Body of pancreas (tissue), 4 donors: ENCODE data around the gene TMEM151B.

ENCODE experiments used
- POLR2A ChIP-seq, 3 donors: fragments of 450-650 bp; IDR thresholded peaks; one replicate each; pipeline ENCODE4 v1.6.1; 2016; ENCODE audit warnings: antibody characterized with exemption in 3 of 3, mild to moderate bottlenecking in 2 of 3
- TF ChIP-seq, protein P1 (sequence below), 7 experiments: fragments of 450-650 bp in 4 of 7; fragments of 200-600 bp in 3 of 7; sonication (generic) in 3 of 7; IDR thresholded peaks; one replicate each; pipeline ENCODE4 v1.5.1; 2016 to 2019; ENCODE audit warnings: antibody characterized with exemption in 7 of 7

GRCh38 chr6:44291841-44292240, 21.6 kb downstream of the TMEM151B start:
- TF ChIP-seq, protein P1, sequence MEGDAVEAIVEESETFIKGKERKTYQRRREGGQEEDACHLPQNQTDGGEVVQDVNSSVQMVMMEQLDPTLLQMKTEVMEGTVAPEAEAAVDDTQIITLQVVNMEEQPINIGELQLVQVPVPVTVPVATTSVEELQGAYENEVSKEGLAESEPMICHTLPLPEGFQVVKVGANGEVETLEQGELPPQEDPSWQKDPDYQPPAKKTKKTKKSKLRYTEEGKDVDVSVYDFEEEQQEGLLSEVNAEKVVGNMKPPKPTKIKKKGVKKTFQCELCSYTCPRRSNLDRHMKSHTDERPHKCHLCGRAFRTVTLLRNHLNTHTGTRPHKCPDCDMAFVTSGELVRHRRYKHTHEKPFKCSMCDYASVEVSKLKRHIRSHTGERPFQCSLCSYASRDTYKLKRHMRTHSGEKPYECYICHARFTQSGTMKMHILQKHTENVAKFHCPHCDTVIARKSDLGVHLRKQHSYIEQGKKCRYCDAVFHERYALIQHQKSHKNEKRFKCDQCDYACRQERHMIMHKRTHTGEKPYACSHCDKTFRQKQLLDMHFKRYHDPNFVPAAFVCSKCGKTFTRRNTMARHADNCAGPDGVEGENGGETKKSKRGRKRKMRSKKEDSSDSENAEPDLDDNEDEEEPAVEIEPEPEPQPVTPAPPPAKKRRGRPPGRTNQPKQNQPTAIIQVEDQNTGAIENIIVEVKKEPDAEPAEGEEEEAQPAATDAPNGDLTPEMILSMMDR (IDR thresholded peaks at IDR 0.05) = no peak
- no peak for TF ChIP-seq POLR2A (IDR thresholded peaks at IDR 0.05)
